ENCODE measurements around the gene FXYD1.

Gene FXYD1

DNA sequence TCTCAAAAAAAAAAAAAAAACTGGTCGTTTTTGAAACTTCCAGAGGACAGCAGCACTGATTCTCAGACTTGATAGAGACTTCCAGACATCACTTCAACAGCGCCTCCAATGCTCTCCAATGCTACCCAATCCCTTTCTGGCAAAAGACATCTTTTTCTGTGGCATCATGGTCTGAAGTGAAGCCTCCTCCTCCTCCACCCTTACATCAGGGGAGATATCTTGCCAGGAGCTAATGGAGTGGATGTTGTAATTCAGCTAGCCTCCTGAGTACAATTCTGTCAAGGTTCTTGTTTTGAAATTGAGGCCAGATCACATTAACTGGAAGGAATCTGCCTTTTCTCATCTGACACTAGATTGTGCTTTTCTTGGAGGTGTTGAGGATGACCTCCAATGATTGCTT is 40.1 kb downstream of the FXYD1 start:
- TF ChIP-seq CTCF (IDR thresholded peaks at IDR 0.05; ENCODE audit: control insufficient read depth, insufficient read depth, low read depth, low read length, missing control alignments) = no peak
- DNase-seq (ENCODE audit: low read depth) = no peak
- H3K4me3 ChIP-seq (ENCODE audit: control insufficient read depth, low read depth, low read length) = no peak overlapping the region

DNA sequence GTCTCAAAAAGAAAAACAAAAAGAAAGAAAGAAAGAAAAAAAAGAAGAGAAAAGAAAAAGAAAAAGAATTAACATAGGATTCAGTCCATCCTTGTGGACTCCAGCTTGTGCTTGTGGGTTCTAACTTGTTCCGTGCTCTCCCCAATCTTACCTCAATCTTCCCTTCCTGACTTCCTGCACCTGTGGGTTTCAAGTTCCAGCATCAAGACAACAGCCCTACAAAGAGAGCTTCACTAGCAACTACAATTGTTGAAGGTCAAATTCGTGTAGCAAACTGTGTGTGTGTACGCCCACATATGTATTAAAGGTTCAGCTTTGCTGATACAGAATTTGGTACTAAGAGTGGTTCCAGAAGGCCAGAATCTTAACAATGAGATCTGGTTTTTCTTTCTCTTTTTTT is 41.2 kb downstream of the FXYD1 start:
- TF ChIP-seq CTCF (IDR thresholded peaks at IDR 0.05; ENCODE audit: control insufficient read depth, insufficient read depth, low read depth, low read length, missing control alignments) = no peak
- DNase-seq (ENCODE audit: low read depth) = no peak

GRCh38 chr19:35181387-35181786 is 42.8 kb downstream of the FXYD1 start:
- TF ChIP-seq CTCF (IDR thresholded peaks at IDR 0.05; ENCODE audit: control insufficient read depth, insufficient read depth, low read depth, low read length, missing control alignments) = no peak
- H3K4me3 ChIP-seq (ENCODE audit: control insufficient read depth, low read depth, low read length) = no peak overlapping the region
- no peak for DNase-seq (ENCODE audit: low read depth)

More for the DNA sequence above, 41.2 kb downstream of the FXYD1 start:
- H3K4me3 ChIP-seq (ENCODE audit: control insufficient read depth, low read depth, low read length) = no peak overlapping the region

DNA sequence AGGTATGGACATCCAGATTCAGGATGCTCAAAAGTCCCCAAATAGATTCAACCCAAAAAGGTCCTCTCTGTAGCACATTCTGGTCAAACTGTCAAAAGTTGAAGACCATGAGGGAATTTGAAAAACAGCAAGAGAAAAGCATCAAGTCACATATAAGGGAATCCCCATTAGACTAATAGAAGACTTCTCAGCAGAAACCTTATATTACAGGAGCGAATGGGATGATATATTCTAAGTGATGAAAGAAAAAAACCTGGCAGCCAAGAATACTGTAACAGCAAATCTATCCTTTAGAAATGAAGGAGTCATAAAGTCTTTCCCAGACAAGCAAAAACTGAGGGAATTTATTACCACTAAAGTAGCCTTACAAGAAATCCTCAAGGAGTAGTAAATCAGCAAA is 45.6 kb downstream of the FXYD1 start:
- TF ChIP-seq CTCF (IDR thresholded peaks at IDR 0.05; ENCODE audit: control insufficient read depth, insufficient read depth, low read depth, low read length, missing control alignments) = no peak
- no peak overlapping the region for H3K4me3 ChIP-seq (ENCODE audit: control insufficient read depth, low read depth, low read length)
- no peak for DNase-seq (ENCODE audit: low read depth)

GRCh38 chr19:35184884-35185283 is 46.3 kb downstream of the FXYD1 start:
- DNase-seq (ENCODE audit: low read depth) = no peak
- H3K4me3 ChIP-seq (ENCODE audit: control insufficient read depth, low read depth, low read length) = no peak overlapping the region
- TF ChIP-seq CTCF (IDR thresholded peaks at IDR 0.05; ENCODE audit: control insufficient read depth, insufficient read depth, low read depth, low read length, missing control alignments) = no peak

Measured in AG09309 (cell line).